GM12878 (cell line): Measurements from ENCODE around the gene KCNQ1.

Experiments used
- BCL11A ChIP-seq: IDR thresholded peaks from 2 replicates; pipeline ENCODE4 v1.6.1; 2011; ENCODE audit warnings: low read depth, low read length
- DPF2 ChIP-seq: fragments of 450-650 bp; IDR thresholded peaks from 2 replicates; pipeline ENCODE4 v1.6.1; 2017; ENCODE audit warnings: mild to moderate bottlenecking
- TF ChIP-seq, protein P1 (sequence below), 3 experiments: IDR thresholded peaks in 2 of 3; conservative IDR thresholded peaks in 1 of 3; 2 replicates each; pipeline ENCODE4 v1.5.1; 2011; ENCODE audit warnings: low read depth in 3 of 3, low read length in 3 of 3, mild to moderate bottlenecking in 3 of 3, control low read depth in 2 of 3, moderate library complexity in 2 of 3, inconsistent platforms in 1 of 3, mixed read lengths in 1 of 3; ENCODE audit not compliant: control insufficient read depth in 2 of 3, insufficient read depth in 1 of 3; ENCODE audit errors: extremely low read depth in 1 of 3

DNA sequence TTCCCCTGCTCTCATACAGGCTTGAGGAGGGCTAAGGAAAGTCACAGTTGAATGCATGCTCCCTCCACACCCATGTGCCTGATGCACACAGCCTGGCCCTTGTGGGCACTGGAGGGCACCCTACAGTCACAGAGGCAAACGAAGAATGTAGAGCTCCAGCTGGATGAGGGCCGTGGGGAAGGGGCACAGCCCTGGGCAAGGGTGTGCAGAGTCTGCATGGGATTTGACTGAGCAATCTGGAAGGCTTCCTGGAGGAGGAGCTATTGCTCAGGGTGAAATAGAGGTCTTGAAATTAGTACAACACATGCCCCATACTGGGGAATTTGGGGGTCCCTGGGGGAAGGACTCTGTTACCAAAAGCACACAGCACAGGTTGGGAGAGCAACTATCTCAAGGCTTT lies 64.0 kb downstream of the KCNQ1 start:
- TF ChIP-seq DPF2 (no peak), BCL11A (no peak)
- TF ChIP-seq, protein P1, sequence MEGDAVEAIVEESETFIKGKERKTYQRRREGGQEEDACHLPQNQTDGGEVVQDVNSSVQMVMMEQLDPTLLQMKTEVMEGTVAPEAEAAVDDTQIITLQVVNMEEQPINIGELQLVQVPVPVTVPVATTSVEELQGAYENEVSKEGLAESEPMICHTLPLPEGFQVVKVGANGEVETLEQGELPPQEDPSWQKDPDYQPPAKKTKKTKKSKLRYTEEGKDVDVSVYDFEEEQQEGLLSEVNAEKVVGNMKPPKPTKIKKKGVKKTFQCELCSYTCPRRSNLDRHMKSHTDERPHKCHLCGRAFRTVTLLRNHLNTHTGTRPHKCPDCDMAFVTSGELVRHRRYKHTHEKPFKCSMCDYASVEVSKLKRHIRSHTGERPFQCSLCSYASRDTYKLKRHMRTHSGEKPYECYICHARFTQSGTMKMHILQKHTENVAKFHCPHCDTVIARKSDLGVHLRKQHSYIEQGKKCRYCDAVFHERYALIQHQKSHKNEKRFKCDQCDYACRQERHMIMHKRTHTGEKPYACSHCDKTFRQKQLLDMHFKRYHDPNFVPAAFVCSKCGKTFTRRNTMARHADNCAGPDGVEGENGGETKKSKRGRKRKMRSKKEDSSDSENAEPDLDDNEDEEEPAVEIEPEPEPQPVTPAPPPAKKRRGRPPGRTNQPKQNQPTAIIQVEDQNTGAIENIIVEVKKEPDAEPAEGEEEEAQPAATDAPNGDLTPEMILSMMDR (IDR thresholded peaks at IDR 0.05 in 2 of 3, conservative IDR thresholded peaks at IDR 0.05 in 1 of 3; ENCODE audit: control insufficient read depth in 2 of 3, extremely low read depth in 1 of 3, insufficient read depth in 1 of 3, low read depth in 3 of 3, low read length in 3 of 3), result no peak
